Right lobe of liver (tissue), 6 donors: Measurements from ENCODE around the gene THSD1. TPM values are rescaled to one million over a fixed set of nuclear protein-coding genes. Genes with fewer than 3 reads are reported as not detected.

Experiments used
- ATAC-seq, 4 donors: fragments of 200-7000 bp; cut with Tn5 transposase; one replicate each; pipeline ENCODE4 v1.9.1; 2020; ENCODE audit warnings: mild to moderate bottlenecking in 4 of 4, moderate library complexity in 4 of 4
- DNase-seq, 3 donors: peaks; one replicate each; pipeline ENCODE4 v3.0.0-alpha.2; 2020
- H3K27ac ChIP-seq, 3 donors: fragments of 200-600 bp; one replicate each; pipeline ENCODE4 v1.8.0; 2022
- H3K27me3 ChIP-seq, 2 donors: fragments of 200-600 bp; one replicate each; pipeline ENCODE4 v1.8.0; 2022
- H3K36me3 ChIP-seq, 4 donors: fragments of 200-600 bp; sonication (generic) in 1 of 4; one replicate each; pipeline versions ENCODE4 v1.5.1 to v1.8.0; 2017 to 2022; ENCODE audit warnings: control low read depth in 1 of 4
- H3K4me1 ChIP-seq, 4 donors: fragments of 200-600 bp; sonication (generic) in 1 of 4; one replicate each; pipeline versions ENCODE4 v1.5.1 to v1.8.0; 2017 to 2022; ENCODE audit warnings: control low read depth in 1 of 4
- H3K4me3 ChIP-seq, 3 donors: fragments of 200-600 bp; one replicate each; pipeline ENCODE4 v1.8.0; 2022
- H3K9me3 ChIP-seq, 4 donors: fragments of 200-600 bp; sonication (generic) in 1 of 4; one replicate each; pipeline versions ENCODE4 v1.5.1 to v1.8.0; 2017 to 2022; ENCODE audit warnings: control low read depth in 1 of 4
- POLR2A ChIP-seq: fragments of 450-650 bp; IDR thresholded peaks from one replicate; pipeline ENCODE4 v1.6.1; 2017; ENCODE audit warnings: antibody characterized with exemption, mild to moderate bottlenecking
- WGBS: methylation state at CpG from one replicate; pipeline ENCODE4 v1.1.6; 2018; ENCODE audit warnings: low coverage, low lambda C conversion rate; ENCODE audit not compliant: insufficient coverage; ENCODE audit errors: missing lambda C conversion rate; 5-methylcytosine and 5-hydroxymethylcytosine counted together
- intact Hi-C, 2 donors: fragments of 100-400 bp; cut with DNase I; formaldehyde crosslinking; loops; one replicate each; pipeline versions ENCODE4 v1.11.2 to v1.14.1; 2022
- total RNA-seq, 6 experiments: library from RNA; depleted of rRNA in 2 of 6; stranded (reverse); fragments of >200 nt in 2 of 6; fragmentation: NEBNext Ultra II Directional in 3 of 6; extraction: Animal tissue kit (Norgen Biotek cat#: 25700) in 3 of 6; gene quantifications; one replicate each; pipeline versions ENCODE4 v1.1.0 to v1.2.4, GENCODE V29; 2016 to 2023
- TF ChIP-seq, protein P1 (sequence below), 4 donors: fragments of 200-600 bp in 3 of 4; fragments of 450-650 bp in 1 of 4; IDR thresholded peaks; one replicate each; pipeline versions ENCODE4 v1.5.1 to v1.8.0; 2016 to 2022; ENCODE audit warnings: antibody characterized with exemption in 4 of 4, mild to moderate bottlenecking in 2 of 4
- donor health status: DM: no; HTN: yes; CAD: no.
- donor health status: DM: no; HTN: no; CAD: no.
- donor health status: DM: no; HTN: no; CAD: no.
- donor health status: DM: no; HTN: yes; CAD: no.
- donor health status: DM: no; HTN: yes; CAD: no.

Gene THSD1
- total RNA-seq, 6 experiments from 2014 or later, result 0.95 to 2.3 (median 1.5) TPM

DNA sequence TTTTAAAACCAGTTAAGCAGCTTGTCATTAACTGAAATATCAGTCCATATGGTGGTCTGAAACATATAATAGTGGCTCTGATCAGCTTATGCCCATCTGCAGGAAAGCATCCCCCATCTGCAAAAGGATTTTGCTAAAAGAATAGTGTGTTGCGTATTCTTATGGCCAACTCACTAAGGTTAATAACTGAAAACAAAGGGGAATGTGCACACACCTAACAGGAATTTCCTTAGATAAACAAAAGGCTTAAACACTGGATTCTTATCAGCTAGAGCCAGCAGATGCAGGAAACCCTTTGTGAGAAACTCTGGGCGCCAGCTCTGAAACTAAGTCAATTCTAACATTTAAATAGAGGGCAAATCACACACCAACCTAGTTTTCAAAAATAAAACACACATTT is 22.3 kb upstream of the THSD1 start:
- no peaks in the 10 kb centered on the region for H3K4me1 ChIP-seq
- H3K27me3 ChIP-seq, result no peaks in the 10 kb centered on the region
- 64% methylated on average over 2 of the region's 2 CpGs for WGBS
- intact Hi-C loops, result no loop called here
- DNase-seq, result no peak
- peak; percentile 47 to 79 (median 54) for ATAC-seq
- H3K4me3 ChIP-seq, result no peak overlapping the region
- no peak overlapping the region for H3K27ac ChIP-seq
- no peaks in the 10 kb centered on the region for H3K9me3 ChIP-seq
- peaks cover 0 to 66% (median 13%) of the 10 kb centered on the region in 4 donors for H3K36me3 ChIP-seq
- TF ChIP-seq, protein P1, sequence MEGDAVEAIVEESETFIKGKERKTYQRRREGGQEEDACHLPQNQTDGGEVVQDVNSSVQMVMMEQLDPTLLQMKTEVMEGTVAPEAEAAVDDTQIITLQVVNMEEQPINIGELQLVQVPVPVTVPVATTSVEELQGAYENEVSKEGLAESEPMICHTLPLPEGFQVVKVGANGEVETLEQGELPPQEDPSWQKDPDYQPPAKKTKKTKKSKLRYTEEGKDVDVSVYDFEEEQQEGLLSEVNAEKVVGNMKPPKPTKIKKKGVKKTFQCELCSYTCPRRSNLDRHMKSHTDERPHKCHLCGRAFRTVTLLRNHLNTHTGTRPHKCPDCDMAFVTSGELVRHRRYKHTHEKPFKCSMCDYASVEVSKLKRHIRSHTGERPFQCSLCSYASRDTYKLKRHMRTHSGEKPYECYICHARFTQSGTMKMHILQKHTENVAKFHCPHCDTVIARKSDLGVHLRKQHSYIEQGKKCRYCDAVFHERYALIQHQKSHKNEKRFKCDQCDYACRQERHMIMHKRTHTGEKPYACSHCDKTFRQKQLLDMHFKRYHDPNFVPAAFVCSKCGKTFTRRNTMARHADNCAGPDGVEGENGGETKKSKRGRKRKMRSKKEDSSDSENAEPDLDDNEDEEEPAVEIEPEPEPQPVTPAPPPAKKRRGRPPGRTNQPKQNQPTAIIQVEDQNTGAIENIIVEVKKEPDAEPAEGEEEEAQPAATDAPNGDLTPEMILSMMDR (IDR thresholded peaks at IDR 0.05), result no peak
- TF ChIP-seq POLR2A, result no peak

DNA sequence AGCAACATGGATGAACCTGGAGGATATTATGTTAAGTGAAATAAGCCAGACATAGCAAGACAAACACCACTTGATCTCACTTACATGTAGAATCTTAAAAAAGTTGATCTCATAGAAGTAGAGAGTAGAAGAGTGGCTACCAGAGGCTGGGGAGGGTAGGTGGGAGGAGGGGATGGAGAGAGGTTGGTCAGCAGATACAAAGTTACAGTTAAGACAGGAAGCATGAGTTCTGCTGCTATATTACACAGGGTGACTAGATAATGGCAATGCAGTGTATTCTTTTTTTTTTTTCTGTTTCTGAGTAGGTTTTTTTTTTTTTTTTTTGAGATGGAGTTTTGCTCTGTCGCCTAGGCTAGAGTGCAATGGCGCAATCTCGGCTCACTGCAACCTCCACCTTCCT is 15.2 kb upstream of the THSD1 start:
- H3K27me3 ChIP-seq, result no peaks in the 10 kb centered on the region
- WGBS, result 76% methylated on average over 3 of the region's 3 CpGs
- H3K27ac ChIP-seq, result no peak overlapping the region
- ATAC-seq (no peak), DNase-seq (no peak)
- H3K36me3 ChIP-seq, result peaks cover 0 to 66% (median 14%) of the 10 kb centered on the region in 4 donors
- intact Hi-C loops, result no loop called here
- H3K4me1 ChIP-seq, result no peaks in the 10 kb centered on the region
- no peaks in the 10 kb centered on the region for H3K9me3 ChIP-seq
- TF ChIP-seq, protein P1 (IDR thresholded peaks at IDR 0.05), result no peak
- no peak for TF ChIP-seq POLR2A
- no peak overlapping the region for H3K4me3 ChIP-seq

DNA sequence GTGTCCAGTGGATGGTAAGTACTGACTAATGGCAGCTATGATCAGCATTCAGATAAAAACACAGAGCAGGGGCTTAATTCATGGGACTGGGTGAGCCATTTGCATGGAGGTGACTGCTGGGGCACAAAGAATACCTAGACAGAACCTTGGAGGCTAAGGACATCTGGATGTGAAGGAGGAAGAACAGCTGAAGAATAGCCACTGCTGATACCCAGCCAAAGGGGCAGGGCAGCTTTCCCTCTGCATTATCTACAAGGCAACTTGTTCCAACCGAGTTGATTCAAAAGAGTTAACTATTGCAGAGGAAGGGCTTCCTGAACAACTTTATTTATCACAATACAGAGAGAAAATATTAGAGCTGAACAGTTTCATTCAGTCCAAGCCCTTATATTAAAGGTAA is 13.1 kb upstream of the THSD1 start:
- DNase-seq (no peak), ATAC-seq (no peak)
- H3K4me3 ChIP-seq, result no peak overlapping the region
- H3K9me3 ChIP-seq, result no peaks in the 10 kb centered on the region
- intact Hi-C loops, result no loop called here
- no peak for TF ChIP-seq POLR2A
- TF ChIP-seq, protein P1 (IDR thresholded peaks at IDR 0.05), result no peak
- H3K4me1 ChIP-seq, result no peaks in the 10 kb centered on the region
- no peaks in the 10 kb centered on the region for H3K27me3 ChIP-seq
- H3K36me3 ChIP-seq, result peaks cover 0 to 65% (median 13%) of the 10 kb centered on the region in 4 donors
- no peak overlapping the region for H3K27ac ChIP-seq
- WGBS, result 63% methylated on average over 1 of the region's 1 CpG

DNA sequence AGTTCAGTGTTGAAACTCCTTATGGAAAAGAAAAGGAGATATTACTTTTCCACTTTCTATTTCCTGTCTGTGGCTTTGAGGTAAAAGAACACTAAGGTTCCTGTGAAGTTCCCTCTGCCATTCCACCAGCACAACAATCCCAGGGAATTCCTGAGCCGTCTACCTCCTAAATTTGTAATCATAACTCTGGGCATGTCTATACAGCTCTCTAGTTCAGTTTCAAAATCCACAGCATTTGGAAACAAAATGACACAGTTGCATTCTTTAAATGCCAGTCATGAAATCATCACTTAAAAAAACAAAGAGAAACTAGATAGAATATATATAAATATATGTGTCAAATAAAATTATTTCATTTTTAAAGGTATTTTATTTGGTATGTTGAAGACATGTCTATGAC is 9.0 kb upstream of the THSD1 start:
- DNase-seq (no peak), ATAC-seq (no peak)
- intact Hi-C loops, result no loop called here
- WGBS, result 30% methylated on average over 1 of the region's 1 CpG
- no peaks in the 10 kb centered on the region for H3K27me3 ChIP-seq
- no peak overlapping the region for H3K4me3 ChIP-seq
- peaks cover 0 to 47% (median 11%) of the 10 kb centered on the region in 4 donors for H3K36me3 ChIP-seq
- TF ChIP-seq, protein P1 (IDR thresholded peaks at IDR 0.05), result no peak
- TF ChIP-seq POLR2A, result no peak
- H3K9me3 ChIP-seq, result no peaks in the 10 kb centered on the region
- H3K4me1 ChIP-seq, result peaks cover 0 to 9% (median 0%) of the 10 kb centered on the region in 4 donors
- H3K27ac ChIP-seq, result no peak overlapping the region

DNA sequence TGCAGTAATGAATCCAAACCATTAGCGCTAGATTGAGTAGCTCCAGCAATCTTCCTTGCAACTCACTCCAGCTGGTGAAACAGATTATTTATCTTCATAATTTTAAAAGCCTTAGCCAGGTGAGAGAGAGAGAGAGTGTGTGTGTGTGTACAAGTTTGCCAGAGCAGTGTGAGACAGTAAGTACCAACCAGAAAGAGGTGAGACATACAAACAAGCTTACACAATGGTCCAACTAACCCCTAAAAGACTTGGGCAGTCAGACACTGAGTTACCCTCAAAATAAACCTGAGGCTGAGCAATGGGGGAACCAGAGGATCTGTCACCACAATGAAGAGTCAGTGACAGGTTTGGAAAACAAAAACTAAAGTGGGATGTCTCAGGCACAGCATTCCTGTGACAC is 8.1 kb upstream of the THSD1 start:
- TF ChIP-seq, protein P1 (IDR thresholded peaks at IDR 0.05), result no peak
- no peak for TF ChIP-seq POLR2A
- Histone ChIP-seq H3K27me3 (no peaks in the 10 kb centered on the region), H3K27ac (no peak overlapping the region), H3K4me1 (peaks cover 0 to 9% (median 0%) of the 10 kb centered on the region in 4 donors), H3K36me3 (peaks cover 0 to 44% (median 8%) of the 10 kb centered on the region in 4 donors), H3K9me3 (no peaks in the 10 kb centered on the region), H3K4me3 (no peak overlapping the region)
- ATAC-seq (no peak), DNase-seq (no peak)
- intact Hi-C loops, result no loop called here
- WGBS, result 100% methylated on average over 1 of the region's 1 CpG
